Testis (tissue), 2 donors: ENCODE measurements around the gene SRGAP1.

Source experiments
- POLR2A ChIP-seq: fragments of 450-650 bp; IDR thresholded peaks from one replicate; pipeline ENCODE4 v1.6.1; 2017; ENCODE audit warnings: antibody characterized with exemption, mild to moderate bottlenecking, moderate library complexity
- TF ChIP-seq, protein P1 (sequence below), 3 experiments: fragments of 450-650 bp in 2 of 3; fragments of 200-600 bp in 1 of 3; sonication (generic) in 1 of 3; IDR thresholded peaks; one replicate each; pipeline ENCODE4 v1.5.1; 2016 to 2019; ENCODE audit warnings: antibody characterized with exemption in 3 of 3, mild to moderate bottlenecking in 2 of 3, moderate library complexity in 1 of 3

DNA sequence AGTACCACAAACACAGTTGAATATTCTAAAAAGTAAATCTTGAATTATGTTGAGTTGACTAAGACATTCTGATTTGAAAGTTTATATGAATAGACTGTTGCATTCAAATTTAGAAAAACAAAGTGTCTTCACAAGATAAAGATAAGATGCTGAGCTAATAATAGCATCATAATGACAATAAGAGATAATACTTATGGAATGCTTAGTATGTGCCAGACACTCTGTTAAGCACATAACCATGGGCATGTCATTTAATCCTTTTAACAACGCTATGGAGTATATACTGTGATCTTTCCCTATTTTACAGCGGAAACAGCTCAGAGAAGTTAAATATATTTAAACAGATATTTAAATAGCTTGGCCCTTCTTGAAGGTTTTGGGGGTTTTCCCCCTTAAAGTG is 163.4 kb downstream of the SRGAP1 start:
- TF ChIP-seq, protein P1, sequence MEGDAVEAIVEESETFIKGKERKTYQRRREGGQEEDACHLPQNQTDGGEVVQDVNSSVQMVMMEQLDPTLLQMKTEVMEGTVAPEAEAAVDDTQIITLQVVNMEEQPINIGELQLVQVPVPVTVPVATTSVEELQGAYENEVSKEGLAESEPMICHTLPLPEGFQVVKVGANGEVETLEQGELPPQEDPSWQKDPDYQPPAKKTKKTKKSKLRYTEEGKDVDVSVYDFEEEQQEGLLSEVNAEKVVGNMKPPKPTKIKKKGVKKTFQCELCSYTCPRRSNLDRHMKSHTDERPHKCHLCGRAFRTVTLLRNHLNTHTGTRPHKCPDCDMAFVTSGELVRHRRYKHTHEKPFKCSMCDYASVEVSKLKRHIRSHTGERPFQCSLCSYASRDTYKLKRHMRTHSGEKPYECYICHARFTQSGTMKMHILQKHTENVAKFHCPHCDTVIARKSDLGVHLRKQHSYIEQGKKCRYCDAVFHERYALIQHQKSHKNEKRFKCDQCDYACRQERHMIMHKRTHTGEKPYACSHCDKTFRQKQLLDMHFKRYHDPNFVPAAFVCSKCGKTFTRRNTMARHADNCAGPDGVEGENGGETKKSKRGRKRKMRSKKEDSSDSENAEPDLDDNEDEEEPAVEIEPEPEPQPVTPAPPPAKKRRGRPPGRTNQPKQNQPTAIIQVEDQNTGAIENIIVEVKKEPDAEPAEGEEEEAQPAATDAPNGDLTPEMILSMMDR (IDR thresholded peaks at IDR 0.05) = no peak
- TF ChIP-seq POLR2A = no peak
